ENCODE measurements around the gene PKD1L1.
"Not testable (repeated sequence)": the region's sequence is repeated elsewhere in the genome, so short reads cannot be mapped to it uniquely, and the experiment has no call there.

The PKD1L1 gene

GRCh38 chr7:47945261-47946015 lies 2.8 kb downstream of the PKD1L1 start:
- peak; percentile 75 for DNase-seq (ENCODE audit: low read depth)
- TF ChIP-seq, protein P1, sequence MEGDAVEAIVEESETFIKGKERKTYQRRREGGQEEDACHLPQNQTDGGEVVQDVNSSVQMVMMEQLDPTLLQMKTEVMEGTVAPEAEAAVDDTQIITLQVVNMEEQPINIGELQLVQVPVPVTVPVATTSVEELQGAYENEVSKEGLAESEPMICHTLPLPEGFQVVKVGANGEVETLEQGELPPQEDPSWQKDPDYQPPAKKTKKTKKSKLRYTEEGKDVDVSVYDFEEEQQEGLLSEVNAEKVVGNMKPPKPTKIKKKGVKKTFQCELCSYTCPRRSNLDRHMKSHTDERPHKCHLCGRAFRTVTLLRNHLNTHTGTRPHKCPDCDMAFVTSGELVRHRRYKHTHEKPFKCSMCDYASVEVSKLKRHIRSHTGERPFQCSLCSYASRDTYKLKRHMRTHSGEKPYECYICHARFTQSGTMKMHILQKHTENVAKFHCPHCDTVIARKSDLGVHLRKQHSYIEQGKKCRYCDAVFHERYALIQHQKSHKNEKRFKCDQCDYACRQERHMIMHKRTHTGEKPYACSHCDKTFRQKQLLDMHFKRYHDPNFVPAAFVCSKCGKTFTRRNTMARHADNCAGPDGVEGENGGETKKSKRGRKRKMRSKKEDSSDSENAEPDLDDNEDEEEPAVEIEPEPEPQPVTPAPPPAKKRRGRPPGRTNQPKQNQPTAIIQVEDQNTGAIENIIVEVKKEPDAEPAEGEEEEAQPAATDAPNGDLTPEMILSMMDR (IDR thresholded peaks at IDR 0.05; ENCODE audit: low read depth, low read length): peak; percentile 61
- TF ChIP-seq MYC (IDR thresholded peaks at IDR 0.05; ENCODE audit: low read depth, low read length): no peak
- no peak overlapping the region for H3K4me3 ChIP-seq (ENCODE audit: low read depth, low read length)

- H3K4me3 ChIP-seq (ENCODE audit: low read depth, low read length): no peak overlapping the region
- no peak for DNase-seq (ENCODE audit: low read depth)
- no peak for TF ChIP-seq MYC (IDR thresholded peaks at IDR 0.05; ENCODE audit: low read depth, low read length)
Measured at GRCh38 chr7:47944536-47945260, 3.6 kb downstream of the PKD1L1 start.

DNA sequence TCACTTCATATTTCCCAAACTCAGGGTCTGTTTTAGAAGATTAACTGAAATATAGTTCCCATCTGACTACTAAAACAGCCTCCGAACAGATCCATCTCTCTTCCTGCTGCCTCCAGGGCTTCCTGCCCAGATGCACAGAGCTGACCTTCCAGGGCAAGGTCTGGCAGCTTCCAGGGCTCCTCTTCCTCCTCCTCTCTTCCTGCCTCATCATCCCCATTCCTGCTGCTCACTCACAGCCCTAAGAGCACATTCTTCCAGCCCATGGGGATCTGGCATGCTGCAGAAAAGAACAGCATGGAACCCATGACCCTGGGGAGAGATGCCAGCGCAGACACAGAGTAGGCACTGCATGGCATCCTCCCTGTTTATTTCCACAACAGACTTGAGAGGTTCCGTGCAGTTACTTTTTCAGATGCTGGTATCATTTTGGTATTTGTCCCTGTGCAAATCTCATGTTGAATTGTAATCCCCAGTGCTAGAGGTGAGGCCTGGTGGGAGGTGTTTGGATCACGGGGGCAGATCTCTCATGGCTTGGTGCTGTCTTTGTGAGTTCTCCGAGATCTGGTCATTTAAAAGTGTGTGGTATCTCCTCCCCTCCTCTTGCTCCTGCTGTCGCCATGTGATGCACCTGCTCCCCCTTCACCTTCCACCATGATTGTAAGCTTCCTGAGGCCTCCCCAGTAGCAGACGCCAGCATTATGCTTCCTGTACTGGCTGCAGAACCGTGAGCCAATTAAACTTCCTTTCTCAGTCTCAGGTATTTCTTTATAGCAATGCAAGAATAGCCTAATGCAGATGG lies 4.4 kb downstream of the PKD1L1 start:
- no peak for DNase-seq (ENCODE audit: low read depth)
- TF ChIP-seq POLR2A (IDR thresholded peaks at IDR 0.05; ENCODE audit: extremely low read depth, insufficient read length) (no peak), MAX (IDR thresholded peaks at IDR 0.05; ENCODE audit: low read depth, low read length) (no peak), MYC (IDR thresholded peaks at IDR 0.05; ENCODE audit: low read depth, low read length) (no peak)
- no peak overlapping the region for H3K4me3 ChIP-seq (ENCODE audit: low read depth, low read length)

GRCh38 chr7:47942651-47943050 lies 5.6 kb downstream of the PKD1L1 start:
- DNase-seq (ENCODE audit: low read depth); H3K4me3 ChIP-seq (ENCODE audit: low read depth, low read length): not testable (repeated sequence)

GRCh38 chr7:47942132-47942531 lies 6.1 kb downstream of the PKD1L1 start:
- TF ChIP-seq POLR2A (IDR thresholded peaks at IDR 0.05; ENCODE audit: extremely low read depth, insufficient read length) (no peak), MYC (IDR thresholded peaks at IDR 0.05; ENCODE audit: low read depth, low read length) (no peak), MAX (IDR thresholded peaks at IDR 0.05; ENCODE audit: low read depth, low read length) (no peak)
- TF ChIP-seq, protein P1 (IDR thresholded peaks at IDR 0.05; ENCODE audit: low read depth, low read length): no peak
- no peak overlapping the region for H3K4me3 ChIP-seq (ENCODE audit: low read depth, low read length)
- DNase-seq (ENCODE audit: low read depth): no peak

DNA sequence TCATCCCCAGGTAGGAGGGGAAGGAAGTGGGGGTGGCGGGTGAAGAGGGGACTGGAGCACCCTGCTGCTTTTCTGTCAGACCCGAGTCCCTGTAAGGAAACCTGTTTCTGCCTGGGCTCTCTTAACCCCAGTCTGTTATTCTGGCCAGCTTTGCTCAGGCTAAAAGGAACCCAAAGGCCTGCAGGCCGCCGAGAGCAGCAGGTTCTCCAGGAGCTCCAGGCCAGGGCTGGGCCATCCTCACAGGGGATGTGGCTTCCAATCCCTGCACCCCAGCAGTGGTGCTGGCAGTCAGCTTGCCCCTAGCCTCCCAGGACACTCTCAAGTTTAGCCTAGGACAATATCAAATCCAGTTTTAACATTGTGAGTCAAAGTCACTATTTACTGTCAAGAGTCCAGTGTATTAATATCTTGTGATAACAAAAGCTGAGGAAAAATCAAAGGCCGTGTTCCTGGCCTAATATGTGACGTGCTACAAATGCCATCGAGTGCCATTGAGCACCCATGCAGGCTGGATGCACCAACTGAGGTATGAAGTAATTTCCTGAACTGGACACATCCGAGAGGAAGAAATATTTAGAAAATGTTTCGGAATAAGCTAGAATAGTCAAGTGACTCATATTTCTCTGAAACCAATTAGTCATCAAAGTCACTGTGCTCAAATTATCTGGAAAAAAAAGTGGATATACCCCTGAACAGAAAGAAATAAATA lies 7.0 kb downstream of the PKD1L1 start:
- H3K4me3 ChIP-seq (ENCODE audit: low read depth, low read length): no peak overlapping the region
- no peak for DNase-seq (ENCODE audit: low read depth)
- TF ChIP-seq, protein P1 (IDR thresholded peaks at IDR 0.05; ENCODE audit: low read depth, low read length): no peak

- no peak for TF ChIP-seq MYC (IDR thresholded peaks at IDR 0.05; ENCODE audit: low read depth, low read length)
- no peak for TF ChIP-seq MAX (IDR thresholded peaks at IDR 0.05; ENCODE audit: low read depth, low read length)
- TF ChIP-seq POLR2A (IDR thresholded peaks at IDR 0.05; ENCODE audit: extremely low read depth, insufficient read length): no peak
- TF ChIP-seq, protein P1 (IDR thresholded peaks at IDR 0.05; ENCODE audit: low read depth, low read length): no peak
Measured at GRCh38 chr7:47940088-47941013, 7.9 kb downstream of the PKD1L1 start.

More at GRCh38 chr7:47940088-47941013, 7.9 kb downstream of the PKD1L1 start:
- H3K4me3 ChIP-seq (ENCODE audit: low read depth, low read length): no peak overlapping the region
- no peak for DNase-seq (ENCODE audit: low read depth)

Data from NB4 (cell line).